ENCODE measurements around the gene LAMC2. TPM values are rescaled to one million over a fixed set of nuclear protein-coding genes. Genes with fewer than 3 reads are reported as not detected.
A peak's percentile ranks its signal among the peaks of the same experiment; 100 is the strongest.

Gene LAMC2
- total RNA-seq, 1 experiment from 2014 or later: 884 TPM

DNA sequence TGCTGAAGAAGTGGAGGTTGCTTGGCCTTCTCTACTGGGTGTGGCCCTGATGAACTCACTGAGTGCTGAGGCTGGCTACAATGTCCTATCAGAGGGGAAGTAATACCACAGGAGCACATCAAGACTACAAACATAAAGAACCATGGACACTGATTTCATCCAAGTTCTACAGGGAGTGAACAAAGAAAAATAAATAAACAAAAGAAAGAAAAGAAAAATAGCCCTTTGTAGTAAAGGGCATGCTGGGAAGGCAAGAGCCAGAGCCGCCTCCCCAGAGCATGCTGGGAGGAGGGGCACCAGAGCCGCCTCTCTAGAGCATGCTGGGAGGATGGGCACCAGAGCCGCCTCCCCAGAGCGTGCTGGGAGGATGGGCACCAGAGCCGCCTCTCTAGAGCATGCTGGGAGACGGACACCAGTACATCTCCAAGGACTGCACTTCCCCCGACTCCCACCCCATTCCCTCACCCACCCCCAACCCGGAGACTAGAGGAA is 65.9 kb downstream of the LAMC2 start:
- no peak for DNase-seq (ENCODE audit: unreplicated experiment)
- intact Hi-C loops (cut with micrococcal nuclease): no loop called here
- Mint-ChIP-seq H3K4me1 (ENCODE audit: insufficient read depth, unreplicated experiment) (peaks cover 31% of the 10 kb centered on the region), H3K27ac (ENCODE audit: low read depth, unreplicated experiment) (peak overlapping the region; percentile 43), H3K27me3 (ENCODE audit: insufficient read depth, unreplicated experiment) (no peaks in the 10 kb centered on the region), H3K4me3 (ENCODE audit: unreplicated experiment) (no peak overlapping the region), H3K9me3 (ENCODE audit: unreplicated experiment) (peaks cover 37% of the 10 kb centered on the region), H3K36me3 (ENCODE audit: insufficient read depth, unreplicated experiment) (peaks cover 10% of the 10 kb centered on the region)
- ChIA-PET POLR2A (interaction anchor here (0.6 kb wide), 1 partner anchor 10 kb away, joined by 3 read pairs; no protein-coding TSS in a partner anchor), CTCF (interaction anchor here (0.5 kb wide), 1 partner anchor 53 kb away, joined by 3 read pairs; no protein-coding TSS in a partner anchor)
- TF ChIP-seq, protein P1, sequence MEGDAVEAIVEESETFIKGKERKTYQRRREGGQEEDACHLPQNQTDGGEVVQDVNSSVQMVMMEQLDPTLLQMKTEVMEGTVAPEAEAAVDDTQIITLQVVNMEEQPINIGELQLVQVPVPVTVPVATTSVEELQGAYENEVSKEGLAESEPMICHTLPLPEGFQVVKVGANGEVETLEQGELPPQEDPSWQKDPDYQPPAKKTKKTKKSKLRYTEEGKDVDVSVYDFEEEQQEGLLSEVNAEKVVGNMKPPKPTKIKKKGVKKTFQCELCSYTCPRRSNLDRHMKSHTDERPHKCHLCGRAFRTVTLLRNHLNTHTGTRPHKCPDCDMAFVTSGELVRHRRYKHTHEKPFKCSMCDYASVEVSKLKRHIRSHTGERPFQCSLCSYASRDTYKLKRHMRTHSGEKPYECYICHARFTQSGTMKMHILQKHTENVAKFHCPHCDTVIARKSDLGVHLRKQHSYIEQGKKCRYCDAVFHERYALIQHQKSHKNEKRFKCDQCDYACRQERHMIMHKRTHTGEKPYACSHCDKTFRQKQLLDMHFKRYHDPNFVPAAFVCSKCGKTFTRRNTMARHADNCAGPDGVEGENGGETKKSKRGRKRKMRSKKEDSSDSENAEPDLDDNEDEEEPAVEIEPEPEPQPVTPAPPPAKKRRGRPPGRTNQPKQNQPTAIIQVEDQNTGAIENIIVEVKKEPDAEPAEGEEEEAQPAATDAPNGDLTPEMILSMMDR (IDR thresholded peaks at IDR 0.05; ENCODE audit: unreplicated experiment): no peak
- no TSS peak for BruUV-seq (replicated peaks)

DNA sequence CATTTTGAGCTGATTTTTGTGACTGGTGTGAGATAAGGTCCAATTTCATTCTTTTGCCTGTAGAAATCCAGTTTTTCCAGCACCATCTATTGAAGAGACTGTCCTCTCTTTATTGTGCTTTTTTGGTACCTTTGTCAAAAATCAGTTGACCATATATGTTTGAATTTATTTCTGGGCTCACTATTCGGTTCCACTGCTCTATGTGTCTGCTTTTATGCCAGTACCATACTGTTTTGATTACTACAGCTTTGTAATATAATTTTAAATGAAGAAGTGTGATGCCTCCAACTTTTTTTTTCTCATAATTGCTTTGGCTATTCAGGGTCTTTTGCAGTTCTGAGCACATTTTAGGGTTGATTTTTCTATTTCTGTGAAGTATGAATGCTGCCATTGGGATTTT is 69.0 kb downstream of the LAMC2 start:
- Mint-ChIP-seq H3K27ac (ENCODE audit: low read depth, unreplicated experiment) (no peak overlapping the region), H3K27me3 (ENCODE audit: insufficient read depth, unreplicated experiment) (no peaks in the 10 kb centered on the region), H3K36me3 (ENCODE audit: insufficient read depth, unreplicated experiment) (no peaks in the 10 kb centered on the region), H3K9me3 (ENCODE audit: unreplicated experiment) (peaks cover 32% of the 10 kb centered on the region), H3K4me1 (ENCODE audit: insufficient read depth, unreplicated experiment) (peaks cover 13% of the 10 kb centered on the region), H3K4me3 (ENCODE audit: unreplicated experiment) (no peak overlapping the region)
- ChIA-PET CTCF (interaction anchor here (0.9 to 1.7 kb wide), 3 partner anchors 8 to 255 kb away, joined by 3 to 5 read pairs (median 4); no protein-coding TSS in a partner anchor), POLR2A (interaction anchor here (0.7 to 1.6 kb wide), 2 partner anchors 10 to 46 kb away, joined by 3 to 5 read pairs; no protein-coding TSS in a partner anchor)
- intact Hi-C loops (cut with micrococcal nuclease): no loop called here
- BruUV-seq (replicated peaks): no TSS peak
- no peak for DNase-seq (ENCODE audit: unreplicated experiment)
- TF ChIP-seq, protein P1 (IDR thresholded peaks at IDR 0.05; ENCODE audit: unreplicated experiment): no peak

DNA sequence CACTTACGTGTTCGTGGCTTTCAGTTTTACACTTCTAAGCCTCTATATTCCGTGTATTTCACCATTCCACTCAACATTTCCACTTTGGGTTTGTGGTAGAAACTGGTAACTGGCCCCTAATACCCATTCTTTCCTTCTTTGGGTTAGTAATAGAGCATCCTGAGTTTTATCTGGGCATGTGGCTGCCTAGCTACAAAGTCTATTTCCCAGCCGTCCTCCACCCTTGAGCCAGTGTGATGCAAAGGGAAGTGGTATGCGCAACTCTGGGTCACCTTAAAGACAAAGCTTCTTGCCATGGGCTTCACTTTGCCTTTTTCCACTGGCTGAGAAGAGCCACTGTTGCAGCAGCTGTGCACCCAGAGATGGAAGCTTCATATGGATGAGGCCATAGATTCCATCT is 73.9 kb downstream of the LAMC2 start:
- Mint-ChIP-seq H3K36me3 (ENCODE audit: insufficient read depth, unreplicated experiment) (no peaks in the 10 kb centered on the region), H3K4me1 (ENCODE audit: insufficient read depth, unreplicated experiment) (no peaks in the 10 kb centered on the region), H3K9me3 (ENCODE audit: unreplicated experiment) (peaks cover 4% of the 10 kb centered on the region), H3K27me3 (ENCODE audit: insufficient read depth, unreplicated experiment) (no peaks in the 10 kb centered on the region), H3K4me3 (ENCODE audit: unreplicated experiment) (no peak overlapping the region), H3K27ac (ENCODE audit: low read depth, unreplicated experiment) (no peak overlapping the region)
- intact Hi-C loops (cut with micrococcal nuclease): no loop called here
- no TSS peak for BruUV-seq (replicated peaks)
- ChIA-PET CTCF (interaction anchor here (0.5 to 11.9 kb wide), 6 partner anchors 12 to 97 kb away, joined by 3 to 101 read pairs (median 3); no protein-coding TSS in a partner anchor), POLR2A (interaction anchor here (0.5 to 1.7 kb wide), 4 partner anchors 11 to 748 kb away, joined by 3 to 5 read pairs (median 3); no protein-coding TSS in a partner anchor)
- DNase-seq (ENCODE audit: unreplicated experiment): no peak
- TF ChIP-seq, protein P1 (IDR thresholded peaks at IDR 0.05; ENCODE audit: unreplicated experiment): no peak

DNA sequence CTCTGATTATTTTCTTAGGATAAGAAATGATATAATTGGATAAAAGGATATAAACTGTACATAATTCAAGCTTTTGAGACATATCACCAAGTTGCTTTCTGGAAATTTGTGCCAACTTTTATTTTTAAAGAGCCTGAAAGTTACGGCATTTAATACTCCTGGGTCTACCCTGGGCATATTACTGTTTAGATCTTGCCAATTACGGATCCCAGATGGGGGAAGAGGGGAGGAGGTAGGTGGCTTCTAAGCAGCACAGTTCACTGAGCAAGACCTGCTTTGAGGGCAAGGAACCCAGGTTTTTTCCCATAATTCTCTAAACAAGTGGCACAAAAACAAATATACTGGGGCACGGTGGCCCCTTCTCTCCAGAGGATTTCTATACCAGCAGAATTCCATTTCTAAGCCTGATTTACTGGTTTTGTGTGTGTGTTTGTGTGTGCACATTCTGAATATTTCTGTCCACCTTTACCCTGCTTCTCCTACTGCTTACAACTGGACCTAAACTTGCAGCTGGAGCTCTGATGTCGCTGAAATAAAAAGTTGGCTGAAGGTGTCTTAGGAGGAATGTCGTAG is 76.7 kb downstream of the LAMC2 start:
- Mint-ChIP-seq H3K9me3 (ENCODE audit: unreplicated experiment) (no peaks in the 10 kb centered on the region), H3K36me3 (ENCODE audit: insufficient read depth, unreplicated experiment) (no peaks in the 10 kb centered on the region), H3K4me3 (ENCODE audit: unreplicated experiment) (no peak overlapping the region), H3K27me3 (ENCODE audit: insufficient read depth, unreplicated experiment) (no peaks in the 10 kb centered on the region), H3K27ac (ENCODE audit: low read depth, unreplicated experiment) (no peak overlapping the region), H3K4me1 (ENCODE audit: insufficient read depth, unreplicated experiment) (peaks cover 11% of the 10 kb centered on the region)
- ChIA-PET CTCF (interaction anchor here (0.6 to 11.9 kb wide), 3 partner anchors 17 to 1241 kb away, joined by 3 to 101 read pairs (median 3); no protein-coding TSS in a partner anchor), POLR2A (interaction anchor here (0.7 to 1.6 kb wide), 4 partner anchors 9 to 77 kb away, joined by 3 to 6 read pairs (median 4); partner anchors contain the start of gene LAMC2)
- no TSS peak for BruUV-seq (replicated peaks)
- TF ChIP-seq, protein P1 (IDR thresholded peaks at IDR 0.05; ENCODE audit: unreplicated experiment): no peak
- intact Hi-C loops (cut with micrococcal nuclease): no loop called here
- no peak for DNase-seq (ENCODE audit: unreplicated experiment)

Measured in MCF 10A (cell line).